ENCODE data around the gene FOXI2.

DNA sequence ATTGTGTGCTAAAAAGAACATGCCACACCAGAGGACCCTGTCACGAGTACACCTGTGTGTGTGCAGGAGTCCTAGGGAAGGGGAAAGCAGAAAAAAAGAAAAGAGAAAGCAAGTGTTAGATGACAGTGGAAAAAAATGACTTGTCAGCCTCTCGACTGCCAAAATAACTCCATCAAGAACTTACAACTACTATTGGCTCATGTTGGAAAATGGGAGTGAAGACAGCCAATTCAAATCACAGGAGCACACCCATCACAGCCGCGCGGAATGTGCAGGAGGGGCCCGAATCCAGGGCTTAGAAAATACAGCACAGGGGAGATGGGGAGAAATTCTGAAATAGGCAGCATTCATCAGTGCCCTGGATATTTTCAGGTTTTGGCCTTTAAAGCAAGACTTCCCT lies 38.1 kb upstream of the FOXI2 start:
- TF ChIP-seq, protein P1, sequence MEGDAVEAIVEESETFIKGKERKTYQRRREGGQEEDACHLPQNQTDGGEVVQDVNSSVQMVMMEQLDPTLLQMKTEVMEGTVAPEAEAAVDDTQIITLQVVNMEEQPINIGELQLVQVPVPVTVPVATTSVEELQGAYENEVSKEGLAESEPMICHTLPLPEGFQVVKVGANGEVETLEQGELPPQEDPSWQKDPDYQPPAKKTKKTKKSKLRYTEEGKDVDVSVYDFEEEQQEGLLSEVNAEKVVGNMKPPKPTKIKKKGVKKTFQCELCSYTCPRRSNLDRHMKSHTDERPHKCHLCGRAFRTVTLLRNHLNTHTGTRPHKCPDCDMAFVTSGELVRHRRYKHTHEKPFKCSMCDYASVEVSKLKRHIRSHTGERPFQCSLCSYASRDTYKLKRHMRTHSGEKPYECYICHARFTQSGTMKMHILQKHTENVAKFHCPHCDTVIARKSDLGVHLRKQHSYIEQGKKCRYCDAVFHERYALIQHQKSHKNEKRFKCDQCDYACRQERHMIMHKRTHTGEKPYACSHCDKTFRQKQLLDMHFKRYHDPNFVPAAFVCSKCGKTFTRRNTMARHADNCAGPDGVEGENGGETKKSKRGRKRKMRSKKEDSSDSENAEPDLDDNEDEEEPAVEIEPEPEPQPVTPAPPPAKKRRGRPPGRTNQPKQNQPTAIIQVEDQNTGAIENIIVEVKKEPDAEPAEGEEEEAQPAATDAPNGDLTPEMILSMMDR (IDR thresholded peaks at IDR 0.05; ENCODE audit: poor library complexity, severe bottlenecking) = no peak
- no peak for TF ChIP-seq RAD21 (conservative IDR thresholded peaks at IDR 0.05)
- no peak for TF ChIP-seq EP300 (conservative IDR thresholded peaks at IDR 0.05; ENCODE audit: poor library complexity, severe bottlenecking)
- TF ChIP-seq SMC3 (conservative IDR thresholded peaks at IDR 0.05; ENCODE audit: poor library complexity) = no peak

All from neural cell (in vitro differentiated cells).